Vagina (tissue), 2 donors: ENCODE data around the gene ALK. TPM values are rescaled to one million over a fixed set of nuclear protein-coding genes. Genes with fewer than 3 reads are reported as not detected.
A peak's percentile ranks its signal among the peaks of the same experiment; 100 is the strongest.

Source experiments
- DNase-seq, 2 donors: peaks; one replicate each; pipeline ENCODE4 v3.0.0-alpha.2; 2017; ENCODE audit errors: extremely low spot score in 2 of 2
- H3K27ac ChIP-seq: fragments of 200-600 bp; sonication (generic); one replicate; pipeline ENCODE4 v1.5.1; 2019
- H3K27me3 ChIP-seq: fragments of 200-600 bp; sonication (generic); one replicate; pipeline ENCODE4 v1.5.1; 2019
- H3K36me3 ChIP-seq, 2 donors: fragments of 200-600 bp; sonication (generic); one replicate each; pipeline ENCODE4 v1.5.1; 2017 to 2019
- H3K4me1 ChIP-seq: fragments of 200-600 bp; sonication (generic); one replicate; pipeline ENCODE4 v1.5.1; 2019
- H3K4me3 ChIP-seq, 2 donors: fragments of 200-600 bp; sonication (generic); 1 replicate in 1 of 2; 2 replicates in 1 of 2; pipeline ENCODE4 v1.5.1; 2016 to 2019
- H3K9me3 ChIP-seq: fragments of 200-600 bp; sonication (generic); one replicate; pipeline ENCODE4 v1.5.1; 2019
- POLR2A ChIP-seq, 2 donors: fragments of 450-650 bp; IDR thresholded peaks; one replicate each; pipeline ENCODE4 v1.6.1; 2017; ENCODE audit warnings: antibody characterized with exemption in 2 of 2, mild to moderate bottlenecking in 2 of 2, moderate library complexity in 2 of 2
- POLR2AphosphoS5 ChIP-seq, 2 donors: sonication (generic); formaldehyde crosslinking; IDR thresholded peaks; one replicate each; pipeline ENCODE4 v1.9.0; 2017; ENCODE audit warnings: antibody characterized with exemption in 2 of 2, mild to moderate bottlenecking in 2 of 2, low read depth in 1 of 2; ENCODE audit not compliant: insufficient read depth in 1 of 2
- intact Hi-C: fragments of 100-400 bp; cut with DNase I; formaldehyde crosslinking; loops from one replicate; pipeline ENCODE4 v1.15.1; 2023
- total RNA-seq: library from RNA; depleted of rRNA; stranded (reverse); fragments of >200 nt; gene quantifications from one replicate; pipeline ENCODE4 v1.2.3, GENCODE V29; 2016
- TF ChIP-seq, protein P1 (sequence below), 3 experiments: fragments of 450-650 bp in 2 of 3; fragments of 200-600 bp in 1 of 3; sonication (generic) in 1 of 3; IDR thresholded peaks; one replicate each; pipeline ENCODE4 v1.5.1; 2017 to 2019; ENCODE audit warnings: antibody characterized with exemption in 3 of 3, mild to moderate bottlenecking in 2 of 3, moderate library complexity in 2 of 3

Gene ALK
- total RNA-seq, 1 donor from 2014 or later, result 0.74 TPM

DNA sequence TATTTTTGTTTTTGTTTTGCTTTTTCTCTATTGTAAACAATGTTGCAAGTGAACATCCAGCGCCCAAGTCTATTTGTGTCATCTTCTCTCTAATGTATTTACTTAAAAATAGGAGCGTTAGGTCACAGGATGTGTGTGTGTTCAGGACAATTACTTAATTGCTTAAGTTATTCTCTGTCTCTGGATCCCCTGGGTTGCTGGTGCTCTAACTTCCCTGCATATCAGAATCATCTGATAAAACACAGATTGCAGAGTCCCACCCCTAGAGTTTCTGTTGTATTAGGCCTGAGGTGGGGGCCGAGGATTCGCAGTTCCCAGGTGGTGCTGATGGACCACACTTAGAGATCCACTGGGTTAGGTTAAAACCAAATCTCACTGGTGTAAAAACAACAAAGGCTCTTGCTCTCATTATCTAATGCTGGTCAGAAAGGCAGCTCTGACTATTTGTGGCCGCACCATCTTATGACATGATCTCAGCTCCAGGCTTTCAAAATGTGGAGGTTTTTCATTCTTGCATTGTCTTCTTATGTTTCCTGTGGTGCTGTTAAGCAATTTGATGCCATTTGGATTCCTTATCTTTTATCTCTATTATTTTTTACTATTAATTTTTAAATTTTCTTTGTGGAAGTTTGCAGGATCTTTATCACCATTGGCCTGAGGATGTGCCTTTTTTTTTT is 718.4 kb downstream of the ALK start:
- DNase-seq, result no peak
- intact Hi-C loops, result no loop called here
- Histone ChIP-seq H3K4me3 (no peak overlapping the region), H3K36me3 (no peaks in the 10 kb centered on the region), H3K27me3 (no peaks in the 10 kb centered on the region), H3K9me3 (no peaks in the 10 kb centered on the region), H3K4me1 (no peaks in the 10 kb centered on the region), H3K27ac (no peak overlapping the region)
- TF ChIP-seq, protein P1, sequence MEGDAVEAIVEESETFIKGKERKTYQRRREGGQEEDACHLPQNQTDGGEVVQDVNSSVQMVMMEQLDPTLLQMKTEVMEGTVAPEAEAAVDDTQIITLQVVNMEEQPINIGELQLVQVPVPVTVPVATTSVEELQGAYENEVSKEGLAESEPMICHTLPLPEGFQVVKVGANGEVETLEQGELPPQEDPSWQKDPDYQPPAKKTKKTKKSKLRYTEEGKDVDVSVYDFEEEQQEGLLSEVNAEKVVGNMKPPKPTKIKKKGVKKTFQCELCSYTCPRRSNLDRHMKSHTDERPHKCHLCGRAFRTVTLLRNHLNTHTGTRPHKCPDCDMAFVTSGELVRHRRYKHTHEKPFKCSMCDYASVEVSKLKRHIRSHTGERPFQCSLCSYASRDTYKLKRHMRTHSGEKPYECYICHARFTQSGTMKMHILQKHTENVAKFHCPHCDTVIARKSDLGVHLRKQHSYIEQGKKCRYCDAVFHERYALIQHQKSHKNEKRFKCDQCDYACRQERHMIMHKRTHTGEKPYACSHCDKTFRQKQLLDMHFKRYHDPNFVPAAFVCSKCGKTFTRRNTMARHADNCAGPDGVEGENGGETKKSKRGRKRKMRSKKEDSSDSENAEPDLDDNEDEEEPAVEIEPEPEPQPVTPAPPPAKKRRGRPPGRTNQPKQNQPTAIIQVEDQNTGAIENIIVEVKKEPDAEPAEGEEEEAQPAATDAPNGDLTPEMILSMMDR (IDR thresholded peaks at IDR 0.05), result no peak
- TF ChIP-seq POLR2AphosphoS5 (IDR thresholded peaks at IDR 0.05; ENCODE audit: insufficient read depth in 1 of 2, low read depth in 1 of 2), result no peak
- TF ChIP-seq POLR2A (IDR thresholded peaks at IDR 0.05), result no peak

- TF ChIP-seq POLR2AphosphoS5 (IDR thresholded peaks at IDR 0.05; ENCODE audit: insufficient read depth in 1 of 2, low read depth in 1 of 2), result no peak
- no peak for TF ChIP-seq POLR2A (IDR thresholded peaks at IDR 0.05)
- TF ChIP-seq, protein P1 (IDR thresholded peaks at IDR 0.05), result no peak
Observed at GRCh38 chr2:29201979-29202378, 719.4 kb downstream of the ALK start.

GRCh38 chr2:29196792-29197788 is 724.3 kb downstream of the ALK start:
- no peak for DNase-seq
- no peaks in the 10 kb centered on the region for H3K9me3 ChIP-seq
- H3K27ac ChIP-seq, result no peak overlapping the region
- TF ChIP-seq POLR2A (IDR thresholded peaks at IDR 0.05) (no peak), POLR2AphosphoS5 (IDR thresholded peaks at IDR 0.05; ENCODE audit: insufficient read depth in 1 of 2, low read depth in 1 of 2) (peak in 1 of 2 donors; percentile 27)
- TF ChIP-seq, protein P1 (IDR thresholded peaks at IDR 0.05), result peak; percentile 58 to 72 (median 68)
- H3K4me3 ChIP-seq, result no peak overlapping the region
- H3K36me3 ChIP-seq, result no peaks in the 10 kb centered on the region
- intact Hi-C loops, result loop anchor here (2.0 kb wide), 1 partner anchor 240 kb away; no protein-coding TSS in a partner anchor
- no peaks in the 10 kb centered on the region for H3K4me1 ChIP-seq
- H3K27me3 ChIP-seq, result no peaks in the 10 kb centered on the region

More at GRCh38 chr2:29201979-29202378, 719.4 kb downstream of the ALK start:
- intact Hi-C loops, result no loop called here
- Histone ChIP-seq H3K4me1 (no peaks in the 10 kb centered on the region), H3K36me3 (no peaks in the 10 kb centered on the region), H3K4me3 (no peak overlapping the region), H3K9me3 (no peaks in the 10 kb centered on the region), H3K27me3 (no peaks in the 10 kb centered on the region), H3K27ac (no peak overlapping the region)
- no peak for DNase-seq

DNA sequence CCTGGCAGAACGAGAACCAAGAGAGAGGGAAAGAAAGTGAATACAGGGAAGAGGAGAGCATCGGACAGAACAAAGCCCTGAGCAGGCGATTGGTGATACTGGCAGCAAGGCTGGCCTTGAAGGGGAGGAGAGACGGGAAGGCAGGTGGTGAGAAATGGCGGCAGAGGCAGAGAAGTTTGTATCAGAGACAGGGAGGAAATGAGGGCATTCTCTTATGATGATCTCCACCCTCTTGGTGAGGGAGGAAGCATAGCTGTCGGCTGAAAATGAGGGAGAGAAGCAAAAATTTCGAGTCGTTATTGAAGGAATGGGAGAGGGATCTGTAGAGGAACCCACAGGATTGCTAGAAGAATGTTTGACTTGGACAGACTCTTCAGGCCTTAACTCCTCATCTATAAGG is 725.6 kb downstream of the ALK start:
- TF ChIP-seq POLR2A (IDR thresholded peaks at IDR 0.05), result no peak
- no peak for TF ChIP-seq POLR2AphosphoS5 (IDR thresholded peaks at IDR 0.05; ENCODE audit: insufficient read depth in 1 of 2, low read depth in 1 of 2)
- TF ChIP-seq, protein P1 (IDR thresholded peaks at IDR 0.05), result no peak
- intact Hi-C loops, result loop anchor here (2.0 kb wide), 1 partner anchor 239 kb away; no protein-coding TSS in a partner anchor
- H3K36me3 ChIP-seq, result no peaks in the 10 kb centered on the region
- H3K27me3 ChIP-seq, result no peaks in the 10 kb centered on the region
- no peaks in the 10 kb centered on the region for H3K4me1 ChIP-seq
- no peaks in the 10 kb centered on the region for H3K9me3 ChIP-seq
- no peak overlapping the region for H3K27ac ChIP-seq
- no peak overlapping the region for H3K4me3 ChIP-seq
- DNase-seq, result no peak
